Measurements from ENCODE around the gene DIP2B.
"Not testable (repeated sequence)": the region's sequence is repeated elsewhere in the genome, so short reads cannot be mapped to it uniquely, and the experiment has no call there.

DNA sequence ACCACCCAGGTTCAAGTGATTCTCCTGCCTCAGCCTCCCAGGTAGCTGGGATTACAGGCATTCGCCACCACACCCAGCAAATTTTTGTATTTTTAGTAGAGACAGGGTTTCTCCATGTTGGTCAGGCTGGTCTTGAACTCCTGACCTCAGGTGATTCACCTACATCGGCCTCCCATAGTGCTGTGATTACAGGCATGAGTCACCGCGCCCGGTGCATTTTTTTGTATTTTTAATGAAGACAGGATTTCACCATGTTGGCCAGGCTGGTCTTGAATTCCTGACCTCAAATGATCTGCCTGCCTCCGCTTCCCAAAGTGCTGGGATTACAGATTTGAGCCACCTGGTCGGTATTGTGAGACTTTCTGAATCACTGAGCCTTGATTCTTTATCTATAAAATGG is 52.0 kb downstream of the DIP2B start:
- TF ChIP-seq CTCF (IDR thresholded peaks at IDR 0.05; ENCODE audit: poor library complexity, severe bottlenecking); POLR2AphosphoS5 (IDR thresholded peaks at IDR 0.05); EZH2 (IDR thresholded peaks at IDR 0.05; ENCODE audit: borderline replicate concordance, insufficient read depth, low read length, poor library complexity, severe bottlenecking); SMC3 (conservative IDR thresholded peaks at IDR 0.05; ENCODE audit: poor library complexity); TAF1 (IDR thresholded peaks at IDR 0.05; ENCODE audit: low read depth); MXI1 (conservative IDR thresholded peaks at IDR 0.05; ENCODE audit: poor library complexity, severe bottlenecking); RAD21 (conservative IDR thresholded peaks at IDR 0.05): not testable (repeated sequence)
- TF ChIP-seq, protein P1, sequence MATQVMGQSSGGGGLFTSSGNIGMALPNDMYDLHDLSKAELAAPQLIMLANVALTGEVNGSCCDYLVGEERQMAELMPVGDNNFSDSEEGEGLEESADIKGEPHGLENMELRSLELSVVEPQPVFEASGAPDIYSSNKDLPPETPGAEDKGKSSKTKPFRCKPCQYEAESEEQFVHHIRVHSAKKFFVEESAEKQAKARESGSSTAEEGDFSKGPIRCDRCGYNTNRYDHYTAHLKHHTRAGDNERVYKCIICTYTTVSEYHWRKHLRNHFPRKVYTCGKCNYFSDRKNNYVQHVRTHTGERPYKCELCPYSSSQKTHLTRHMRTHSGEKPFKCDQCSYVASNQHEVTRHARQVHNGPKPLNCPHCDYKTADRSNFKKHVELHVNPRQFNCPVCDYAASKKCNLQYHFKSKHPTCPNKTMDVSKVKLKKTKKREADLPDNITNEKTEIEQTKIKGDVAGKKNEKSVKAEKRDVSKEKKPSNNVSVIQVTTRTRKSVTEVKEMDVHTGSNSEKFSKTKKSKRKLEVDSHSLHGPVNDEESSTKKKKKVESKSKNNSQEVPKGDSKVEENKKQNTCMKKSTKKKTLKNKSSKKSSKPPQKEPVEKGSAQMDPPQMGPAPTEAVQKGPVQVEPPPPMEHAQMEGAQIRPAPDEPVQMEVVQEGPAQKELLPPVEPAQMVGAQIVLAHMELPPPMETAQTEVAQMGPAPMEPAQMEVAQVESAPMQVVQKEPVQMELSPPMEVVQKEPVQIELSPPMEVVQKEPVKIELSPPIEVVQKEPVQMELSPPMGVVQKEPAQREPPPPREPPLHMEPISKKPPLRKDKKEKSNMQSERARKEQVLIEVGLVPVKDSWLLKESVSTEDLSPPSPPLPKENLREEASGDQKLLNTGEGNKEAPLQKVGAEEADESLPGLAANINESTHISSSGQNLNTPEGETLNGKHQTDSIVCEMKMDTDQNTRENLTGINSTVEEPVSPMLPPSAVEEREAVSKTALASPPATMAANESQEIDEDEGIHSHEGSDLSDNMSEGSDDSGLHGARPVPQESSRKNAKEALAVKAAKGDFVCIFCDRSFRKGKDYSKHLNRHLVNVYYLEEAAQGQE (IDR thresholded peaks at IDR 0.05; ENCODE audit: borderline replicate concordance): not testable (repeated sequence)

Data from neural cell (in vitro differentiated cells).